AG09309 (cell line): ENCODE results near the gene TMC3.

ENCODE experiments used
- DNase-seq: peaks from one replicate; pipeline ENCODE4 v3.0.0-alpha.2; 2010; ENCODE audit warnings: low read depth
- H3K4me3 ChIP-seq: 2 replicates; pipeline ENCODE4 v1.5.1; 2011; ENCODE audit warnings: mild to moderate bottlenecking, low read depth, low read length, moderate library complexity; ENCODE audit not compliant: control insufficient read depth
- CTCF ChIP-seq: IDR thresholded peaks from 2 replicates; pipeline ENCODE4 v1.5.1; 2011; ENCODE audit warnings: mild to moderate bottlenecking, low read depth, low read length, inconsistent platforms; ENCODE audit not compliant: insufficient read depth, control insufficient read depth; ENCODE audit errors: missing control alignments

TMC3 gene

GRCh38 chr15:81323944-81324881 is 49.8 kb downstream of the TMC3 start, which contains the start of gene STARD5:
Gene STARD5 (minus strand): TSS chr15:81324141. CDS start chr15:81324099, 42 bp downstream.
- H3K4me3 ChIP-seq = peak within 1 kb of the TSS; percentile 85

GRCh38 chr15:81323559-81323943 is 50.5 kb downstream of the TMC3 start:
- peak overlapping the region; percentile 85 for H3K4me3 ChIP-seq
- no peak for TF ChIP-seq CTCF
- DNase-seq = no peak

More at GRCh38 chr15:81323944-81324881, 49.8 kb downstream of the TMC3 start, which contains the start of gene STARD5:
- no peak for TF ChIP-seq CTCF
- DNase-seq = peak; percentile 70

GRCh38 chr15:81322676-81323253 is 51.2 kb downstream of the TMC3 start:
- H3K4me3 ChIP-seq = no peak overlapping the region
- TF ChIP-seq CTCF = no peak
- no peak for DNase-seq

GRCh38 chr15:81321667-81322066 is 52.3 kb downstream of the TMC3 start:
- no peak for TF ChIP-seq CTCF
- no peak overlapping the region for H3K4me3 ChIP-seq
- DNase-seq = no peak

GRCh38 chr15:81317642-81318017 is 56.4 kb downstream of the TMC3 start:
- no peak for TF ChIP-seq CTCF
- no peak for DNase-seq
- no peak overlapping the region for H3K4me3 ChIP-seq

GRCh38 chr15:81316267-81316666 is 57.7 kb downstream of the TMC3 start:
- DNase-seq = no peak
- H3K4me3 ChIP-seq = no peak overlapping the region
- TF ChIP-seq CTCF = no peak
